ENCODE results near the gene EXOC4.

EXOC4 gene

GRCh38 chr7:133369130-133369529, 116.3 kb downstream of the EXOC4 start:
- DNase-seq, result no peak

- DNase-seq, result no peak
Measured at GRCh38 chr7:133371616-133372015, 118.7 kb downstream of the EXOC4 start.

- DNase-seq, result no peak
Measured at GRCh38 chr7:133372337-133372736, 119.5 kb downstream of the EXOC4 start.

- no peak for DNase-seq
Measured at GRCh38 chr7:133376514-133376913, 123.6 kb downstream of the EXOC4 start.

GRCh38 chr7:133381965-133382364, 129.1 kb downstream of the EXOC4 start:
- no peak for DNase-seq

- DNase-seq, result no peak
Measured at GRCh38 chr7:133382775-133383559, 130.1 kb downstream of the EXOC4 start.

GRCh38 chr7:133386205-133386604, 133.3 kb downstream of the EXOC4 start:
- no peak for DNase-seq

GRCh38 chr7:133389727-133390126, 136.8 kb downstream of the EXOC4 start:
- no peak for DNase-seq

- DNase-seq, result no peak
Measured at GRCh38 chr7:133391206-133391605, 138.3 kb downstream of the EXOC4 start.

- no peak for DNase-seq
Measured at GRCh38 chr7:133394369-133394768, 141.5 kb downstream of the EXOC4 start.

- no peak for DNase-seq
Measured at GRCh38 chr7:133395551-133395950, 142.7 kb downstream of the EXOC4 start.

- DNase-seq, result no peak
Measured at GRCh38 chr7:133398506-133398905, 145.6 kb downstream of the EXOC4 start.

- no peak for DNase-seq
Measured at GRCh38 chr7:133401225-133401624, 148.3 kb downstream of the EXOC4 start.

GRCh38 chr7:133408212-133408611, 155.3 kb downstream of the EXOC4 start:
- DNase-seq, result no peak

GRCh38 chr7:133409421-133409820, 156.5 kb downstream of the EXOC4 start:
- no peak for DNase-seq

- DNase-seq, result no peak
Measured at GRCh38 chr7:133409966-133410365, 157.1 kb downstream of the EXOC4 start.

- DNase-seq, result no peak
Measured at GRCh38 chr7:133411395-133411794, 158.5 kb downstream of the EXOC4 start.

GRCh38 chr7:133412942-133413341, 160.1 kb downstream of the EXOC4 start:
- no peak for DNase-seq

- no peak for DNase-seq
Measured at GRCh38 chr7:133419041-133419440, 166.2 kb downstream of the EXOC4 start.

- no peak for DNase-seq
Measured at GRCh38 chr7:133423618-133424017, 170.7 kb downstream of the EXOC4 start.

- no peak for DNase-seq
Measured at GRCh38 chr7:133428326-133428725, 175.4 kb downstream of the EXOC4 start.

- DNase-seq, result no peak
Measured at GRCh38 chr7:133428876-133429275, 176.0 kb downstream of the EXOC4 start.

GRCh38 chr7:133429371-133429770, 176.5 kb downstream of the EXOC4 start:
- DNase-seq, result no peak

- no peak for DNase-seq
Measured at GRCh38 chr7:133431134-133431724, 178.4 kb downstream of the EXOC4 start.

Data from NCI-H748 treated with DMSO at 0.1 percent for 48 hours (cell line).